HepG2 (cell line): ENCODE data around the gene RIN3. TPM values are rescaled to one million over a fixed set of nuclear protein-coding genes. Genes with fewer than 3 reads are reported as not detected.

ENCODE experiments used
- CBX1 ChIP-seq: IDR thresholded peaks from one replicate; pipeline ENCODE4 v1.6.1; 2016; ENCODE audit warnings: antibody characterized with exemption, low read depth
- ETV6 ChIP-seq: sonication (generic); formaldehyde crosslinking; conservative IDR thresholded peaks from 2 replicates; pipeline ENCODE4 v1.4.0; 2020; ENCODE audit warnings: missing genetic modification reagents
- FOXP1 ChIP-seq, 2 experiments: fragments of 450-650 bp in 1 of 2; IDR thresholded peaks; 2 replicates each; pipeline ENCODE4 v1.6.1; 2017 to 2018; ENCODE audit warnings: antibody characterized with exemption in 1 of 2
- MED8 ChIP-seq: sonication (generic); formaldehyde crosslinking; IDR thresholded peaks from 2 replicates; pipeline ENCODE4 v1.8.1; 2023; ENCODE audit warnings: mild to moderate bottlenecking, missing genetic modification reagents; ENCODE audit not compliant: insufficient replicate concordance
- ONECUT2 ChIP-seq: sonication (generic); formaldehyde crosslinking; IDR thresholded peaks from 2 replicates; pipeline ENCODE4 v1.4.0; 2020; ENCODE audit warnings: missing genetic modification reagents
- PHF8 ChIP-seq: sonication (generic); formaldehyde crosslinking; IDR thresholded peaks from 2 replicates; pipeline ENCODE4 v1.5.0; 2020; ENCODE audit warnings: missing genetic modification reagents
- POLR2G ChIP-seq: fragments of 200-400 bp; formaldehyde crosslinking; IDR thresholded peaks from 2 replicates; pipeline ENCODE4 v1.6.1; 2018; ENCODE audit warnings: mild to moderate bottlenecking, low read depth, low read length, moderate library complexity
- RARG ChIP-seq: sonication (generic); formaldehyde crosslinking; IDR thresholded peaks from 2 replicates; pipeline ENCODE4 v1.4.0; 2020; ENCODE audit warnings: low read depth, mild to moderate bottlenecking, missing genetic modification reagents
- SATB2 ChIP-seq: sonication (generic); formaldehyde crosslinking; IDR thresholded peaks from 2 replicates; pipeline ENCODE4 v1.5.0; 2020; ENCODE audit warnings: missing genetic modification reagents
- TARDBP ChIP-seq: sonication (generic); formaldehyde crosslinking; IDR thresholded peaks from 2 replicates; pipeline ENCODE4 v1.8.0; 2022; ENCODE audit warnings: mild to moderate bottlenecking, missing genetic modification reagents
- TOE1 ChIP-seq: sonication (generic); formaldehyde crosslinking; IDR thresholded peaks from 2 replicates; pipeline ENCODE4 v1.4.0; 2020; ENCODE audit warnings: mild to moderate bottlenecking, missing genetic modification reagents
- ZBTB44 ChIP-seq: sonication (generic); formaldehyde crosslinking; IDR thresholded peaks from 2 replicates; pipeline ENCODE4 v1.4.0; 2020; ENCODE audit warnings: missing genetic modification reagents
- ZEB1 ChIP-seq: IDR thresholded peaks from 2 replicates; pipeline ENCODE4 v1.6.1; 2012; ENCODE audit warnings: mild to moderate bottlenecking, low read depth, inconsistent platforms; ENCODE audit not compliant: insufficient replicate concordance
- ZNF124 ChIP-seq: sonication (generic); formaldehyde crosslinking; IDR thresholded peaks from 2 replicates; pipeline ENCODE4 v1.4.0; 2020; ENCODE audit warnings: missing genetic modification reagents
- ZNF275 ChIP-seq: sonication (generic); formaldehyde crosslinking; IDR thresholded peaks from 2 replicates; pipeline ENCODE4 v1.8.0; 2022; ENCODE audit warnings: missing genetic modification reagents, mild to moderate bottlenecking, inconsistent platforms, borderline replicate concordance
- ZNF549 ChIP-seq: sonication (generic); formaldehyde crosslinking; IDR thresholded peaks from 2 replicates; pipeline ENCODE4 v1.5.0; 2020; ENCODE audit warnings: missing genetic modification reagents
- ZNF580 ChIP-seq: IDR thresholded peaks from 2 replicates; pipeline ENCODE4 v1.6.1; 2016; ENCODE audit warnings: low read depth, borderline replicate concordance
- ZNF614 ChIP-seq: IDR thresholded peaks from 2 replicates; pipeline ENCODE4 v1.6.1; 2018; ENCODE audit warnings: missing biosample characterization, missing genetic modification reagents, inconsistent platforms, borderline replicate concordance
- ZNF749 ChIP-seq: sonication (generic); formaldehyde crosslinking; IDR thresholded peaks from 2 replicates; pipeline ENCODE4 v1.8.0; 2022; ENCODE audit warnings: mild to moderate bottlenecking, missing genetic modification reagents, moderate library complexity, borderline replicate concordance
- ZSCAN31 ChIP-seq: sonication (generic); formaldehyde crosslinking; IDR thresholded peaks from 2 replicates; pipeline ENCODE4 v1.5.0; 2020; ENCODE audit warnings: low read depth, mild to moderate bottlenecking, missing genetic modification reagents
- polyA plus RNA-seq, 8 experiments: library from polyadenylated mRNA; depleted of rRNA in 3 of 8; stranded (reverse) in 7 of 8; unstranded in 1 of 8; fragments of >200 nt; fragmentation: Illumina TruSeq in 4 of 8; extraction: Trizol in 4 of 8; gene quantifications; 2 replicates each; pipeline versions ENCODE4 v1.2.1 to v1.2.3, GENCODE V29; 2011 to 2016; ENCODE audit warnings: low read depth in 4 of 8, missing spikeins in 1 of 8, mixed read lengths in 1 of 8; ENCODE audit not compliant: insufficient read depth in 1 of 8
- total RNA-seq, 5 experiments: library from RNA; depleted of rRNA; stranded (reverse); fragments of >200 nt; fragmentation: Illumina TruSeq; extraction: Trizol; gene quantifications; 2 replicates each; pipeline ENCODE4 v1.2.3, GENCODE V29; 2016; ENCODE audit warnings: low read depth in 1 of 5
- TF ChIP-seq, protein P1 (sequence below): sonication (generic); formaldehyde crosslinking; IDR thresholded peaks from 2 replicates; pipeline ENCODE4 v1.4.0; 2020; ENCODE audit warnings: missing genetic modification reagents, borderline replicate concordance
- TF ChIP-seq, protein P2 (sequence below): sonication (generic); formaldehyde crosslinking; IDR thresholded peaks from 2 replicates; pipeline ENCODE4 v1.8.1; 2023; ENCODE audit warnings: mild to moderate bottlenecking, missing genetic modification reagents
- TF ChIP-seq, protein P3 (sequence below): sonication (generic); formaldehyde crosslinking; IDR thresholded peaks from 2 replicates; pipeline ENCODE4 v1.5.0; 2020; ENCODE audit warnings: mild to moderate bottlenecking, missing genetic modification reagents, moderate library complexity

The RIN3 gene
- total and polyA plus RNA-seq, 2 of the 13 experiments (the other 11 are each of a cell fraction or from before 2014, with no cell fraction given), result 2.3 to 3.6 TPM

DNA sequence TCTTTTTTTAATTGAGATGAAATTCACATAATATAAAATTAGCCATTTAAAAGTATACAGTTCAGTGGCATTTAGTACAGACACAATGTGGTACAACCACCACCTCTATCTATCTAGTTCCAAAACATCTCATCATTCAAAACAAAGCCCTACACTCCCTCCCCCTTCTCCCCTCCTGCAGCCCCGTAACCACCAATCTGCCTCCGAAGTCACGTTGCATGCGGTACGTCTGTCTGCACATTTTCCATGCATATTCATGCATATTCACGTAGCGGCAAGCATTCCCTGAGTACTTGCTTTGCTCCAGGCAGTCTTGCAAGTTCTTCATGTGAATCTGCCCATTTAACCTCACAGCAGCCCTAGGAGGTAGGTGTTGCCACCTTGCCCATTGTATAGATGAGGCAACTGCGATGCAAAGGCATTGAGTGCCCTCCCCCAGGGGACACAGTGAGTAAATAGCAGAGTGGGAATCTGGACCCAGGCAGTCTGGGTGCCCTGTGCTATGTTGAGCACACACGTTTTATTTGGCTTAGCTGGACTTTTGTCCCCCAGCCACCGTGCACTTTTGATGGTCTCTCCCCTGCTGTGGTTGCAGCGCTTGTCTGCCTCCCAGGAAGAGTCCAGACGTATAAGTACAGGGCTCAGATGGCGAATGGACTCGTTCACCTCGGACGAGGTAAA, 43.4 kb downstream of the RIN3 start (continued):
- TF ChIP-seq TOE1 (CRISPR knock-in tag), result 0 out of 2 replicates have a peak, but pooled peaks have one; percentile 52
- no peak for TF ChIP-seq ZNF275 (CRISPR knock-in tag)
- TF ChIP-seq ZNF749, result no peak
- TF ChIP-seq ZEB1, result peak; percentile 51
- TF ChIP-seq, protein P1, sequence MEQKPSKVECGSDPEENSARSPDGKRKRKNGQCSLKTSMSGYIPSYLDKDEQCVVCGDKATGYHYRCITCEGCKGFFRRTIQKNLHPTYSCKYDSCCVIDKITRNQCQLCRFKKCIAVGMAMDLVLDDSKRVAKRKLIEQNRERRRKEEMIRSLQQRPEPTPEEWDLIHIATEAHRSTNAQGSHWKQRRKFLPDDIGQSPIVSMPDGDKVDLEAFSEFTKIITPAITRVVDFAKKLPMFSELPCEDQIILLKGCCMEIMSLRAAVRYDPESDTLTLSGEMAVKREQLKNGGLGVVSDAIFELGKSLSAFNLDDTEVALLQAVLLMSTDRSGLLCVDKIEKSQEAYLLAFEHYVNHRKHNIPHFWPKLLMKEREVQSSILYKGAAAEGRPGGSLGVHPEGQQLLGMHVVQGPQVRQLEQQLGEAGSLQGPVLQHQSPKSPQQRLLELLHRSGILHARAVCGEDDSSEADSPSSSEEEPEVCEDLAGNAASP, result peak; percentile 74; the same call in 1 of the 2 replicates
- TF ChIP-seq FOXP1 (IDR thresholded peaks at IDR 0.05), result no peak; the same call in 1 of the 2 replicates
- TF ChIP-seq FOXP1 (CRISPR knock-in tag; IDR thresholded peaks at IDR 0.05), result peak; percentile 63
- TF ChIP-seq, protein P2, sequence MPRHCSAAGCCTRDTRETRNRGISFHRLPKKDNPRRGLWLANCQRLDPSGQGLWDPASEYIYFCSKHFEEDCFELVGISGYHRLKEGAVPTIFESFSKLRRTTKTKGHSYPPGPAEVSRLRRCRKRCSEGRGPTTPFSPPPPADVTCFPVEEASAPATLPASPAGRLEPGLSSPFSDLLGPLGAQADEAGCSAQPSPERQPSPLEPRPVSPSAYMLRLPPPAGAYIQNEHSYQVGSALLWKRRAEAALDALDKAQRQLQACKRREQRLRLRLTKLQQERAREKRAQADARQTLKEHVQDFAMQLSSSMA (CRISPR knock-in tag), result no peak
- TF ChIP-seq CBX1, result no peak
- peak; percentile 85 for TF ChIP-seq ZNF580
- no peak for TF ChIP-seq ETV6 (CRISPR knock-in tag)
- no peak for TF ChIP-seq ONECUT2 (CRISPR knock-in tag)
- TF ChIP-seq ZSCAN31 (CRISPR knock-in tag), result peak; percentile 85; the same call in 1 of the 2 replicates
- TF ChIP-seq POLR2G, result 0 out of 2 replicates have a peak, but pooled peaks have one; percentile 25
- TF ChIP-seq ZBTB44 (CRISPR knock-in tag), result no peak
- TF ChIP-seq ZNF614 (CRISPR knock-in tag), result peak; percentile 84; the same call in 1 of the 2 replicates
- no peak for TF ChIP-seq ZNF124 (CRISPR knock-in tag)
- no peak for TF ChIP-seq RARG (CRISPR knock-in tag)
- TF ChIP-seq MED8 (CRISPR knock-in tag), result no peak
- TF ChIP-seq, protein P3, sequence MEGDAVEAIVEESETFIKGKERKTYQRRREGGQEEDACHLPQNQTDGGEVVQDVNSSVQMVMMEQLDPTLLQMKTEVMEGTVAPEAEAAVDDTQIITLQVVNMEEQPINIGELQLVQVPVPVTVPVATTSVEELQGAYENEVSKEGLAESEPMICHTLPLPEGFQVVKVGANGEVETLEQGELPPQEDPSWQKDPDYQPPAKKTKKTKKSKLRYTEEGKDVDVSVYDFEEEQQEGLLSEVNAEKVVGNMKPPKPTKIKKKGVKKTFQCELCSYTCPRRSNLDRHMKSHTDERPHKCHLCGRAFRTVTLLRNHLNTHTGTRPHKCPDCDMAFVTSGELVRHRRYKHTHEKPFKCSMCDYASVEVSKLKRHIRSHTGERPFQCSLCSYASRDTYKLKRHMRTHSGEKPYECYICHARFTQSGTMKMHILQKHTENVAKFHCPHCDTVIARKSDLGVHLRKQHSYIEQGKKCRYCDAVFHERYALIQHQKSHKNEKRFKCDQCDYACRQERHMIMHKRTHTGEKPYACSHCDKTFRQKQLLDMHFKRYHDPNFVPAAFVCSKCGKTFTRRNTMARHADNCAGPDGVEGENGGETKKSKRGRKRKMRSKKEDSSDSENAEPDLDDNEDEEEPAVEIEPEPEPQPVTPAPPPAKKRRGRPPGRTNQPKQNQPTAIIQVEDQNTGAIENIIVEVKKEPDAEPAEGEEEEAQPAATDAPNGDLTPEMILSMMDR (CRISPR knock-in tag), result peak; percentile 19; the same call in 1 of the 2 replicates
- no peak for TF ChIP-seq SATB2 (CRISPR knock-in tag)
- peak; percentile 82 for TF ChIP-seq TARDBP (CRISPR knock-in tag)
- TF ChIP-seq PHF8, result 0 out of 2 replicates have a peak, but pooled peaks have one; percentile 30
- TF ChIP-seq ZNF549 (CRISPR knock-in tag), result no peak
